ENCODE results near the gene TRAK2.

Gene TRAK2

DNA sequence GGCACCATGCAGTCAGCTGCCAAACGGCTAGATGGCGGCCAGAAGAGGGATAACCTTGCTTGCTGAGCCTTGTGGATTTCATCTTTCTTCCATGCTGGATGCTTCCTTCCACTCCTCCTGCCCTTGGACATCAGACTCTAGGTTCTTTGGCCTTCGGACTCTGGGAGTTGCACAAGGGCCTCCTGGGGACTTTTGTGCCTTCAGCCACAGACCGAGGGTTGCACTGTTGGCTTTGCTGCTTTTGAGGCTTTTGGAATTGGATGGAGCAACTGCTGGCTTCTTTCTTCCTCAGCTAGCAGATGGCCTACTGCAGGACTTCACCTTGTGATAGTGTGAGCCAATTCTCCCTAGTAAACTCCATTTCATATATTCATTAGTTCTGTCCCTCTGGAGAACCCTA is 31.3 kb upstream of the TRAK2 start:
- no peak for ATAC-seq (ENCODE audit: insufficient read depth, low read depth)
- 0 out of 2 replicates have a peak, but pooled peaks cover 3% of the 10 kb centered on the region for H3K36me3 ChIP-seq (ENCODE audit: insufficient read depth, low read length)
- no peaks in the 10 kb centered on the region for H3K4me1 ChIP-seq (ENCODE audit: insufficient read depth, low read length)
- no peak overlapping the region for H2AFZ ChIP-seq (ENCODE audit: low read depth, low read length)
- no peak overlapping the region for H3K27ac ChIP-seq (ENCODE audit: low read length)
- no peaks in the 10 kb centered on the region for H4K20me1 ChIP-seq (ENCODE audit: insufficient read depth, low read length)
- H3K4me3 ChIP-seq (ENCODE audit: low read depth in 1 of 2, low read length in 2 of 2): no peak overlapping the region
- no peak for DNase-seq
- H3K79me2 ChIP-seq (ENCODE audit: insufficient read depth, low read length): no peaks in the 10 kb centered on the region
- H3K27me3 ChIP-seq (ENCODE audit: insufficient read depth, low read length, poor library complexity): no peaks in the 10 kb centered on the region
- TF ChIP-seq, protein P1, sequence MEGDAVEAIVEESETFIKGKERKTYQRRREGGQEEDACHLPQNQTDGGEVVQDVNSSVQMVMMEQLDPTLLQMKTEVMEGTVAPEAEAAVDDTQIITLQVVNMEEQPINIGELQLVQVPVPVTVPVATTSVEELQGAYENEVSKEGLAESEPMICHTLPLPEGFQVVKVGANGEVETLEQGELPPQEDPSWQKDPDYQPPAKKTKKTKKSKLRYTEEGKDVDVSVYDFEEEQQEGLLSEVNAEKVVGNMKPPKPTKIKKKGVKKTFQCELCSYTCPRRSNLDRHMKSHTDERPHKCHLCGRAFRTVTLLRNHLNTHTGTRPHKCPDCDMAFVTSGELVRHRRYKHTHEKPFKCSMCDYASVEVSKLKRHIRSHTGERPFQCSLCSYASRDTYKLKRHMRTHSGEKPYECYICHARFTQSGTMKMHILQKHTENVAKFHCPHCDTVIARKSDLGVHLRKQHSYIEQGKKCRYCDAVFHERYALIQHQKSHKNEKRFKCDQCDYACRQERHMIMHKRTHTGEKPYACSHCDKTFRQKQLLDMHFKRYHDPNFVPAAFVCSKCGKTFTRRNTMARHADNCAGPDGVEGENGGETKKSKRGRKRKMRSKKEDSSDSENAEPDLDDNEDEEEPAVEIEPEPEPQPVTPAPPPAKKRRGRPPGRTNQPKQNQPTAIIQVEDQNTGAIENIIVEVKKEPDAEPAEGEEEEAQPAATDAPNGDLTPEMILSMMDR (IDR thresholded peaks at IDR 0.05; ENCODE audit: borderline replicate concordance, extremely low read depth, low read length, poor library complexity, severe bottlenecking): no peak
- no peak for TF ChIP-seq EZH2 (IDR thresholded peaks at IDR 0.05; ENCODE audit: borderline replicate concordance, low read depth, low read length, severe bottlenecking)
- no peak overlapping the region for H3K4me2 ChIP-seq (ENCODE audit: insufficient read depth, low read length)
- no peaks in the 10 kb centered on the region for H3K9me3 ChIP-seq (ENCODE audit: insufficient read depth, low read length, severe bottlenecking)
- no peak overlapping the region for H3K9ac ChIP-seq (ENCODE audit: low read depth, low read length)

DNA sequence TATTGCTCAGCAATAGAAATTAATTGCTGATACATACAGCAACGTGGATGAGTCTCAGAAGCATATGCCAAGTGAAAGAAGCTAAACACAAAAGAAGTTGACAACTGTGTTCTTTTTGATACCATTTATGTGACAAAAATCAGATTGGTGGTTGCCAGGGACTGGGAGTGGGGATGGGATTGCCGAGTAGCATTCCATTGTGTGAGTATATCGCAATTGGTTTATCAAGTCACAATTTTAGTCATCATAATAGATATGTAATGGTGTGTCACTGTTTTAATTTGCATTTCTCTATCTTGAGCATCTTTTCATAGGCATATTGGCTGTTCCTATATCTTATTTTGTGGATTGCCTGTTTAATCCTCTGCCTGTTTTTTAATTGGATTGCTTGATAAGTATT is 21.2 kb upstream of the TRAK2 start:
- no peak overlapping the region for H3K27ac ChIP-seq (ENCODE audit: low read length)
- no peak overlapping the region for H2AFZ ChIP-seq (ENCODE audit: low read depth, low read length)
- no peak overlapping the region for H3K9ac ChIP-seq (ENCODE audit: low read depth, low read length)
- TF ChIP-seq EZH2 (IDR thresholded peaks at IDR 0.05; ENCODE audit: borderline replicate concordance, low read depth, low read length, severe bottlenecking): no peak
- TF ChIP-seq, protein P1 (IDR thresholded peaks at IDR 0.05; ENCODE audit: borderline replicate concordance, extremely low read depth, low read length, poor library complexity, severe bottlenecking): no peak
- no peak for ATAC-seq (ENCODE audit: insufficient read depth, low read depth)
- peaks cover 17% of the 10 kb centered on the region for H3K36me3 ChIP-seq (ENCODE audit: insufficient read depth, low read length)
- DNase-seq: no peak
- no peaks in the 10 kb centered on the region for H3K27me3 ChIP-seq (ENCODE audit: insufficient read depth, low read length, poor library complexity)
- H4K20me1 ChIP-seq (ENCODE audit: insufficient read depth, low read length): no peaks in the 10 kb centered on the region
- H3K4me1 ChIP-seq (ENCODE audit: insufficient read depth, low read length): no peaks in the 10 kb centered on the region
- H3K79me2 ChIP-seq (ENCODE audit: insufficient read depth, low read length): no peaks in the 10 kb centered on the region
- H3K9me3 ChIP-seq (ENCODE audit: insufficient read depth, low read length, severe bottlenecking): no peaks in the 10 kb centered on the region
- no peak overlapping the region for H3K4me2 ChIP-seq (ENCODE audit: insufficient read depth, low read length)
- H3K4me3 ChIP-seq (ENCODE audit: low read depth in 1 of 2, low read length in 2 of 2): no peak overlapping the region

DNA sequence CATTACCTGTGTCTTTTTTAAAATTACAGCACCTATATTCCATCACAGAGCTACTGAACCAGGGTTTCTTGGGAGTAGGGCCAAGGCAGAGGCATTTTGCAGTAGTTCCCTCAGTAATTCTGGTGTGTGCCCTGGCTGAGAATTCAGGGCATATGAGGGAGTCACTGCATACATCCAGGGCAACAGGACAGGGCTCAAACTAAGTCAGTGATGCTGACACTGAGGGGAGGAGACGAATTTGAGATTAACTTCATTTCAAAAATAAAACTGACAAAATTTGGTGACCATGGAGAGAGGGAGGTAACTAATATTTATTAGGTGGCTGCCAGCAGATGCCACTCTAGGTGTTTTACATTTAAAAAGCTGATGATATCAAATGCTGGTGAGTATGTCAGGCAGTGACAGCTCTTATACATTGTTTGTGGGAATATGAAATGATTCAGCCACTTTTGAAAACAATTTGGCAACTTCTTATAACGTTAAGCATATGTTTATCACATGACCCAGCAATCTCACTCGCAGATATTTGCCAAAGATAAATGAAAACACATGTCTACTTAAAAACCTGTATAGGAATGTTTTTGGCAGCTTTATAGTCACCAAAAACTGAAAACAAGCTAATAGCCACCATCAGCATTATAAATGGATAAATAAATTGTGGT is 20.6 kb upstream of the TRAK2 start:
- no peaks in the 10 kb centered on the region for H3K9me3 ChIP-seq (ENCODE audit: insufficient read depth, low read length, severe bottlenecking)
- H4K20me1 ChIP-seq (ENCODE audit: insufficient read depth, low read length): no peaks in the 10 kb centered on the region
- no peaks in the 10 kb centered on the region for H3K27me3 ChIP-seq (ENCODE audit: insufficient read depth, low read length, poor library complexity)
- no peak for ATAC-seq (ENCODE audit: insufficient read depth, low read depth)
- no peak for TF ChIP-seq EZH2 (IDR thresholded peaks at IDR 0.05; ENCODE audit: borderline replicate concordance, low read depth, low read length, severe bottlenecking)
- TF ChIP-seq, protein P1 (IDR thresholded peaks at IDR 0.05; ENCODE audit: borderline replicate concordance, extremely low read depth, low read length, poor library complexity, severe bottlenecking): no peak
- no peak overlapping the region for H3K4me3 ChIP-seq (ENCODE audit: low read depth in 1 of 2, low read length in 2 of 2)
- no peaks in the 10 kb centered on the region for H3K79me2 ChIP-seq (ENCODE audit: insufficient read depth, low read length)
- DNase-seq: no peak
- H2AFZ ChIP-seq (ENCODE audit: low read depth, low read length): no peak overlapping the region
- peaks cover 17% of the 10 kb centered on the region for H3K36me3 ChIP-seq (ENCODE audit: insufficient read depth, low read length)
- H3K4me2 ChIP-seq (ENCODE audit: insufficient read depth, low read length): no peak overlapping the region
- H3K9ac ChIP-seq (ENCODE audit: low read depth, low read length): no peak overlapping the region
- H3K27ac ChIP-seq (ENCODE audit: low read length): no peak overlapping the region
- no peaks in the 10 kb centered on the region for H3K4me1 ChIP-seq (ENCODE audit: insufficient read depth, low read length)
